Neural progenitor cell (in vitro differentiated cells): ENCODE results near the gene C6orf163.

Source experiments
- EZH2phosphoT487 ChIP-seq: fragments of 200-600 bp; sonication (generic); IDR thresholded peaks from 2 replicates; pipeline ENCODE4 v1.6.1; 2017; ENCODE audit warnings: antibody characterized with exemption
- TF ChIP-seq, protein P1 (sequence below): fragments of 200-600 bp; sonication (generic); IDR thresholded peaks from 2 replicates; pipeline ENCODE4 v1.5.1; 2017; ENCODE audit warnings: antibody characterized with exemption, mild to moderate bottlenecking

- TF ChIP-seq, protein P1, sequence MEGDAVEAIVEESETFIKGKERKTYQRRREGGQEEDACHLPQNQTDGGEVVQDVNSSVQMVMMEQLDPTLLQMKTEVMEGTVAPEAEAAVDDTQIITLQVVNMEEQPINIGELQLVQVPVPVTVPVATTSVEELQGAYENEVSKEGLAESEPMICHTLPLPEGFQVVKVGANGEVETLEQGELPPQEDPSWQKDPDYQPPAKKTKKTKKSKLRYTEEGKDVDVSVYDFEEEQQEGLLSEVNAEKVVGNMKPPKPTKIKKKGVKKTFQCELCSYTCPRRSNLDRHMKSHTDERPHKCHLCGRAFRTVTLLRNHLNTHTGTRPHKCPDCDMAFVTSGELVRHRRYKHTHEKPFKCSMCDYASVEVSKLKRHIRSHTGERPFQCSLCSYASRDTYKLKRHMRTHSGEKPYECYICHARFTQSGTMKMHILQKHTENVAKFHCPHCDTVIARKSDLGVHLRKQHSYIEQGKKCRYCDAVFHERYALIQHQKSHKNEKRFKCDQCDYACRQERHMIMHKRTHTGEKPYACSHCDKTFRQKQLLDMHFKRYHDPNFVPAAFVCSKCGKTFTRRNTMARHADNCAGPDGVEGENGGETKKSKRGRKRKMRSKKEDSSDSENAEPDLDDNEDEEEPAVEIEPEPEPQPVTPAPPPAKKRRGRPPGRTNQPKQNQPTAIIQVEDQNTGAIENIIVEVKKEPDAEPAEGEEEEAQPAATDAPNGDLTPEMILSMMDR, result no peak
- TF ChIP-seq EZH2phosphoT487, result no peak
These were observed 21.6 kb downstream of the C6orf163 start for GRCh38 chr6:87366072-87366827.
